SHP77 (cell line): ENCODE data around the gene CRK.
"Not testable (repeated sequence)": the region's sequence is repeated elsewhere in the genome, so short reads cannot be mapped to it uniquely, and the experiment has no call there.

Experiments
- DNase-seq, 2 experiments: peaks; one replicate each; lab custom pipeline; 2025; lab: John Stamatoyannopoulos, UW

CRK gene

GRCh38 chr17:1387490-1388227 is 68.4 kb downstream of the CRK start:
- DNase-seq: not testable (repeated sequence)

- DNase-seq: not testable (repeated sequence)
These were observed 69.3 kb downstream of the CRK start for GRCh38 chr17:1386675-1387190.

- no peak for DNase-seq
These were observed 69.8 kb downstream of the CRK start for GRCh38 chr17:1386265-1386664.

- no peak for DNase-seq
These were observed 70.2 kb downstream of the CRK start for GRCh38 chr17:1385861-1386260.

DNA sequence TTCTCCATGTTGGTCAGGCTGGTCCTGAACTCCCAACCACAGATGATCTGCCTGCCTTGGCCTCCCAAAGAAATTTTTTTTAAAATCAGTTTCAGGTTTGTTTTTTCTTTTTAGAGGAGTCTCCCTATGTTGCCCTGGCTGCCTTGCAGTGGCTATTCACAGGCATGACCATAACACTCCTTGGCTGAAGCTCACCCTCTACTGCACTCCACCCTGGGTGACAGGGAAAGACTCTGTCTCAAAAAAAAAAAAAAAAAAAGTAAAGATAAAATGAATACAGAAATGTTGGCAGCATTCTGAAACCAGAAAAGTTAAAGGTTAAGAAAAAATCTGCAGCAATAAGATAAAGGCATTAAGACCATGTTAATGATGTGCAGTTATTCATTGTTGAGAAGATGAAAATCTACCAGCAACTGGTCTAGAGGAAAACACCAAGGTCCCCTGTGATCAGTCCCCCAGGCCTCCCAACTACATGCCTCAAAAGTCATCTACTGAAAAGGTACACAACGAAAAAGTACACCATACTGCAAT is 71.1 kb downstream of the CRK start:
- DNase-seq: no peak

- no peak for DNase-seq
These were observed 76.1 kb downstream of the CRK start for GRCh38 chr17:1379930-1380313.

GRCh38 chr17:1379208-1379929 is 76.7 kb downstream of the CRK start:
- no peak for DNase-seq

DNA sequence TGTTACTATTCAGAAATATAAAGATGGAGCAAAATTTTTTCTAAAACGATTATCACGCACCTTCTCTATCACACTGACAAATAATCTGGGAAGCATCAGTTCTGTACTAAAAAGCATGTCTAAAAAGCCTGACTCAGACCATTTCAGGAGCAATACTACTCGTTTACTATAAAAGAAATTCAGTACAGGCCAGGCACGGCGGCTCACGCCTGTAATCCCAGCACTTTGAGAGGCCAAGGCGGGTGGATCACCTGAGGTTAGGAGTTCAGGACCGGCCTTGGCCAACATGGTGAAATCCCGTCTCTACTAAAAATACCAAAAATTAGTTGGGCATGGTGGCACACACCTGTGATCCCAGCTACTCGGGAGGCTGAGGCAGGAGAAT is 77.6 kb downstream of the CRK start:
- not testable (repeated sequence) for DNase-seq

DNA sequence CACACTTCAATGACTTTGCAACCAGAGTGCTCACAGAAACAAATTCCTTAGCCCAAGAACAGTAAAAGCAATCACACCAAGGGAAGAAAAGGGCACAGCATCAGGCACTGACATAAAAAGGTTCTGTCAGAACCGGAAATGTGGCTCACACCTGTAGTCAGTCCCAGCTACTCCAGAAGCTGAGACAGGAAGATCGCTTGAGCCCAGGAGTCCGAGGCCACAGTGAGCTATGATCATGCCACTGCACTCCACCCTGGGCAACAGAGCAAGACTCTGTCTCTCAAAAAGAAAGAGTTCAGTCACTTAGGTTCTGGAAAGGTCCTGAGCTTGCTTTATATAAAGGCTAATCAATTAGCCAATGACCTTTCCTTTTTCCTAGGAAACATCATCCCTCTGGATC is 78.7 kb downstream of the CRK start:
- DNase-seq: no peak

DNA sequence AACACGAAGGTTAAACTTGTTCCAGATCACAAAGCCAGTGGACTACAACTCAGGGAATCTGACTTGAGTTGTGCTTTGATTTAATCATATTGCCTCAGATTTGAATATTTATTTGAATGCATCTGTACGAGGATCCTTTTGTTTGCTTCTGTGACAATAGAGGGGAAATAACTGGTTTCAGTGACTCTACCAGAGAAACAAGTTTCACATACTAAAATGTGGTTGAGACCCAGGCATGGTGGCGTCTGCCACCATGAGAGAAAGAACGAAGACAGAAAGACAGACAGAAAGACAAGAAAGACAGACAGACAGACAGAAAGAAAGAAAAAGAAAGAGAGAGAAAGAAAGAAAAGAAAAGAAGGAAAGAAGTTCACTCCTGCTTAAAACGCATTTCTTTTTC is 80.0 kb downstream of the CRK start:
- DNase-seq: no peak

DNA sequence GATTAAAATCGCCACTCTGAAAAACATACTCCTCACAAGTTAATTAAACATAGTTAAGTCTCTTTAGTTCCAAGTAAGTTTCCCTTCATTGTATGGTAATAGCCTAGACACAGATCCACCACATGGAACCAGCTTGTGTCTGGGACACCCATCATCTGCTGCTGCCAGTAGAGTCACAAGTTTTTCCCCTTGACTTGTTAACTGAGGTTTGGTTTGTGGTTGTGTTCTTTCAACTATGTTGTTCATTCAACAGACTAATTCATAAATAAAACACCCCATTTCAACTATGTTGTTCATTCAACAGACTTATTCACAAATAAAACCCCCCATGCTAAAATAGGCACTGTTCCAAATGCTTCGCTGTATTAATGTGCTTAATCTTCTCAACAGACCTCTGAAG is 80.4 kb downstream of the CRK start:
- DNase-seq: no peak

- DNase-seq: no peak
These were observed 81.4 kb downstream of the CRK start for GRCh38 chr17:1374431-1375177.

GRCh38 chr17:1373707-1374237 is 82.3 kb downstream of the CRK start:
- no peak for DNase-seq

DNA sequence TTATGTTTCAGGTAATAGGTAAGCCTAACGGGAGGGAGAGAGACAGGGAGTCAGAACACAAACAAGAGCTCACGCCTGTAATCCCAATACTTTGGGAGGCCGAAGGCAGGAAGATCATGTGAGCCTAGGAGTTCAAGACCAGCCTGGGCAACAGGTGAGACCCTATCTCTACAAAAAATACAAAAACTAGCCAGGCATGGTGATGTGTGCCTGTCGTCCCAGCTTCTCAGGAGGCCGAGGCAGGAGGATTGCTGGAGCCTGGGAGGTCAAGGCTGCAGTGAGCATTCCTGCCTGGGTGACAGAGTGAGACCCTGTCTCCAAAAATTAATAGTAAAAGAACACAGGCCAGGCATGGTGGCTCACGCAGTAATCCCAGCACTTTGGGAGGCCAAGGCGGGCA is 83.4 kb downstream of the CRK start:
- DNase-seq: no peak

GRCh38 chr17:1371893-1372590 is 84.0 kb downstream of the CRK start:
- no peak for DNase-seq
